ENCODE data around the gene TIMP2.
"Not testable (repeated sequence)": the region's sequence is repeated elsewhere in the genome, so short reads cannot be mapped to it uniquely, and the experiment has no call there.

Gene TIMP2

DNA sequence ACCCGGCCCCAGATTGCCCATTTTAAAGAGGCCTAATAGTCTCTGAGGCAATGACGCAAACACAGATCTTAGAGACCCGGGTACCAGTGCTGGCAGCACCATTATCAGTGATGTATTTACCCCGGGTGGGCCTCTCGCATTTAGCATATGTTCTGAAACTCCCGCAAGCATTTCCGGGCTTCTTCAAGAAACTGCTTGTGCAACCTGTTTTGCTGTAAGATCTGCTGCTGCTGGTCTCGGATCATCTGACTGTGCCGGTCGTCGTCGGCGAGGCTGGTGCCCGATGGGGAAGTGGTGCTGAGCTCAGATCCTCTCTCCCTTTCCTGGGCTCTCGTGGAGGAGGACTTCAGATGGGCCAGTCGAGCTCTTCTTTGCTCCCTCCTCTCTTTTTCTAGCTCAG is 34.7 kb downstream of the TIMP2 start:
- peak in 1 of 3 experiments; percentile 8 for DNase-seq (ENCODE audit: low read depth in 3 of 3)

DNA sequence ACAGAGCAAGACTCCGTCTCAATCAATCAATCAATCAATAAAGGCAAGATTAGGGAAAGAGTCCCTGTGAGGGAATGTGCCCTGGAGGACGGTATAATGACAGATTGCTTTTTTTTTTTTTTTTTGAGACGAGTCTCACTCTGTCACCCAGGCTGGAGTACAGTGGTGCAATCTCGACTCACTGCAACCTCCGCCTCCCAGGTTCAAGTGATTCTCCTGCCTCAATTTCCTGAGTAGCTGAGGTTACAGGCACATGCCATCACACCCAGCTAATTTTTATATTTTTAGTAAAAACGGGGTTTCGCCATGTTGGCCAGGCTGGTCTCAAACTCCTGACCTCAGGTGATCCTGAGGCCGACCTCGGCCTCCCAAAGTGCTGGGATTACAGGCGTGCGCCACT is 35.1 kb downstream of the TIMP2 start:
- not testable (repeated sequence) for DNase-seq (ENCODE audit: low read depth in 3 of 3)

DNA sequence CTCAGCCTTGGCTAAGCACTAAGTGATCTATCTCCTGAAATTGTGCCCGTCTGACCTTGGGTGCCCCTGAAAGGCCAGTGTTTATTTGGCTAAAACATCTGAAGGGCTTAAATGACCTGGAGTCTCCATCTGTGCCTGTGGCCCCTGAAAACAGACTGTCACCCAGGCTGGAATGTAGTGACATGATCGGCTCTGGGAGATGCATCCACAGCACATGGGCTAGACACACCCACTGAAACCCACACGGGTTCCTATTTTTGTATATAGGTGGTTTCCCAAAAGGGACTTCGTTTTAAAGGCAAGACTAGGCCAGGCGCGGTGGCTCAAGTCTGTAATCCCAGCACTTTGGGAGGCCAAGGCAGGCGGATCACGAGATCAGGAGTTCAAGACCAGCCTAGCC is 35.7 kb downstream of the TIMP2 start:
- DNase-seq (ENCODE audit: low read depth in 3 of 3), result no peak

DNA sequence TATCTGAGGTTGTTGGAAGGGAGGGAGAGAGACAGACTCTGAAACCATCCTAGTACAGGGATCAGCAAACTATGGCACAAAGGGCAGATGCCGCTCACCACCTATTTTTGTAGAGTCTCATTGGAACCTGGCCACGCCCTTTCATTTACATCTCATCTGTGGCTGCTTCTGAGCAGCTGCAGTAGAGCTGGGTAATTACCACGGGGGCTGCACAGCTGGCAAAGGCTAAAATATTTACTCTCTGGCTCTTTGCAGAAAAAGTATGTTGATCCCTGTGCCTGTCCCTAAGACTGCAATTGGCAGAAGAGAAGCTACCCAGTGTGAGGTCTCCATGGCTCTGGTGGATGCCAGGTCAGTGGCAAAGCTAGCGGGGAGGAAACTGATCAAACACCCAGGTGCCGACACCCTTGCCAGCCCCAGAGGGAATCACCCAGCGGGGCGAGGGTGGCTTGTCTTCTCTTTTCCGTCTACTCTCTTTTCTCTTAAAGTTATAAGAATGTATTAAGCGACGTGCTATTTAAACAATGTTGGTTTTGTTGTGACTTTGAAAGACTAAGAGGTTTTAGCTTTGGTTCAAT is 36.2 kb downstream of the TIMP2 start:
- no peak for DNase-seq (ENCODE audit: low read depth in 3 of 3)

DNA sequence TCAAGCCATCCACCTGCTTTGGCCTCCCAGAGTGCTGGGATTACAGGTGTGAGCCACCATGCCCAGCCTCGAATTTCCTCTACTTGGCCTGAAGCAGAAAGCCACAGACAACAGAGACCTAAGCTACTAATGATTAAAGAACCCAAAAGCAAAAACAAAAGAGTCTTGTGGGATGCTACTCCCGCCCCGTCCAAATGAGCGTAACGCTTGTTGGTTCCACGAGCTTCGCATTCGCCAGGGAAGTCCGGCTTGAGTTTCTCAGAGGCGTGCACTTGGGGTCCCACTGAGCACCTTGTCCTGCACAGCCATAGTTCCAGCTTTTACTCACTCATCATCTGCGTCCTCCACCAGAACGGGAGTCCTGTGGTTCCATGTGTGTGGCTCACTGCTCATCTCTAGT is 38.2 kb downstream of the TIMP2 start:
- no peak for DNase-seq (ENCODE audit: low read depth in 3 of 3)

DNA sequence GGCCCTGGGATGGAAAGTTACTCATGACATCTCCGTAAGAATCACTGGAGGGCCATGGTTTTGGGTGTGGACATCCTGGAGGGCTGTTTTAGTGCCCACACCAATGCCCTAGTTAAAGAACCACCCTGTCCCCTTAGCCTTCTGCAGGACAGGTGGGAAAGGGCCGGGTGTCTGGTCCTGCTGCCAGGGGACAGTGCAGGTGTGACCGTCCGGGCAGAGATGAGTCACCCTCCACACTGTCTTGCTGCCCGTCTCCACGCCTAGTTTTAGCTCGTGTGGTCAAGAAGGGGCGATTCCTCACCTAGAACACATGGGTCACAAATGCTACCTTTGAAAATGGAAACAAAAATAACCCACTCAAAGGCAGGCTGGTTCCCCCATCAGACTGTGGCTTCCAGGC is 39.2 kb downstream of the TIMP2 start:
- no peak for DNase-seq (ENCODE audit: low read depth in 3 of 3)

DNA sequence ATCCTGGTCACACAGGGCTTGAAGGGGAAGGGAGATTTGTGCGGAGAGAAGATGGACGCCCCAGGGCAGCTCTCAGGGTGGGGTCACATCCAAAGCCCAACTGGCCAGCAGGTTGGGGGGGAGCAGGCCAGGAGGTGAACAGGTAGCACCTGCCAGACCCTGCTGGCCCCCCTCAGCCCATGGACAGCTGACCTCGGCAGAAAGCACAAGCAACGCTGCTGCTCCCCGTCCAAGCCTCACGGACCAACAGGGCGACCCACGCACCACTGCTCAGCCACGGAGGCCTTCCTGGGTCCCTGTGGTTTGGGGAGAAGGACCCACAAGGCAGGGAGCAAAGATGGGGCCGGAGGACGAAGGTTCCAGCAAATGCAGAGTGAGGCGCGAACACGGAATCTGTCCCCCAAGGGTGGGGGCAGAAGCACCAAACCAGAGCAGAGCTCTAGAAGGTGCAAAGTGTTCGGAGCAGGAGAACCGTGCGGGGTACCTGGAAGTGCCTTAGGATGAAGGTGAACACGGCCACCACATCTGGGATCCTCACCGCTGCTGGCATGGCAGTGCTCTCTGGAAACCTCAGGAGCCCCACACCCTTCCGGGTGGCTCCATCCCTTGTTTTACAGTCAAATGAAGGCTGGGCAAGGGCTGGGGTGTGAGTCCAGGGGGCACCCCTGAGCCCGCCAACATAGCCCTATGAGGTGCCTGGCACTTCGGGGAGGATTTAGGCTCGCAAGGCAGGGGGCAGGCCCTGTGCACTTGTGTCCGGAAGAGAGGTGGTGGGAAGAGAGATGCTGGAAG is 40.1 kb downstream of the TIMP2 start:
- DNase-seq (ENCODE audit: low read depth in 3 of 3), result no peak

DNA sequence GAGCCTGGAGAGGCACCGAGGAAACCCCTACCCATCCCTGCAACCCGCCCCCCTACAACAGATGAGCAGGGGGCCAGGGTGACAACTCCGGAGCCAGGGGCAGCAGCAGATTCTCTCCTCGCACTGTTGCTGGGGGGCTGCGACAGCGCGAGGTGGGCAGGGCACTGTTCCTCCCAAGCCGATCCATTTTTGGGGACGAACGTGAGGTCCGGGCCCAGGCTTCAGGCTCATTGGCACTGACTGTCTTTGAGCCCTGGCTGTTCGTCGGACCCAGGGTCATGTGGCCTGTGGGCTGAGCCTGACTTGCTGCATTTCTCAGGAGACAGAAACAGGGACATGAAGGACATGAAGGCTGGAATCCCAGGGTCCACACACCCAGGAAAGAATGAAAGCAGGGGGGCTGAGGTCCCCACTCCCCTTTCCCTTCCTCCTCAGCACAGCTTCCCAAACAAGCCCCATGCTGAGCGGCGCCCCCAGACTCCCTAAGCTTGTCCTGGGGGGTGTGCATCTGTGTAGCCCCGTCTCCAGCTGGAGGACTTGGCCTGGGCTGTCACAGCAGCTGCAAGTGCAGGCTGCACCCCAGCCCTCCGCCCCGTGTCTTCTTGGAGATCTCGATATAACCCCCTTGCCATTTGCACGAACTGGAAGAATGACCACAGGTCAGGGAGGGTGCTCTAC is 40.9 kb downstream of the TIMP2 start:
- DNase-seq (ENCODE audit: low read depth in 3 of 3), result no peak

DNA sequence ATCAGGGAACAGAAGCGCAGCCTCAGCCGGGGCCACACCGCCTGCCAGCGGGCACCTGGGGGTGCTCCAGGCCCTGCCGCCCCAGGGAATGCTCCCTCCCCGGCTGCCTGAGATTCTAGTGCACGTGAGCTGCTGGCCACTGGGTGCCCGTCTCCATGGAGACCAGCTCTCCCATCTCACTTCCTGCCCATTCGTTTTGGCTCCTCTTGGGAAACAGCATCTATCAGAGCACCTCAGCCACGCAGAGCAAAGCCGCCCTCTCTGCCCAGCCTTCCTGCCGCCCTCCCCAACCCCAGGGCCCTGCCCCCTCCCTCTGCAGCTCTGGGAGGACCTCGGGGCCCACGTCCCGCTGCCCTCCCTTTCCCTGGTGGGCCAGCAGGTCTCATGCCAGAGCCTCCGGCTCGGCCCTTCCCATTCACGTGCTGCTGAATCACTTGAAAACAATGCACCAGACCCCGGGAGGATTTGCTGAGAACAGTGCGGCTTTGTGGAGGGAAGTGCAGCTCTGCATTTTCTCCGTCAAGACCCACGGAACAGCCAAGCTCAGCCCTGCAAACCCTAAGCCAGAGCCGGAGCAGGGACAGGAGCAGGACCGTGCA is 41.6 kb downstream of the TIMP2 start:
- DNase-seq (ENCODE audit: low read depth in 3 of 3), result no peak

DNA sequence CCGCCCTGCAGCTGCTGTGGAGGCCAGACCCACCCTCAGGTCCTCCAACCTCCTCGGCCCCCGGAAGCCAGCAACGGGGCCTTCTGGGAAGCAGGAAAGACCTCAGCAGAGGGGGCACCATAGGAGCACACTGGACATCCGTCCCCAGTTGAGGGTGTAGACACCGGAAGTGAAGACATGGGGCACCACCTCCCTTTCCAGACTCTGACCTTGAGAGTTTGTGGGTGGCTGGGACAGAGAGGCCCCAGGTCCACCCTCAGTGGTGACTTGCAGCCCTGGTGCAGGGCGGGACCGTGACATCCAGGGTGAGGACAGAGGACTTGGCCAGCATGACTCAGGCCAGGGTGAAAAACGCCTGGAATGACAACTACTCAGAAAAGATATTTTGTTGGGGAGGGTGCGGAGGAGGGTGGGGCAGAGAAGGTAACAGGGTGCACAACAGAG is 42.1 kb downstream of the TIMP2 start:
- DNase-seq (ENCODE audit: low read depth in 3 of 3), result no peak

DNA sequence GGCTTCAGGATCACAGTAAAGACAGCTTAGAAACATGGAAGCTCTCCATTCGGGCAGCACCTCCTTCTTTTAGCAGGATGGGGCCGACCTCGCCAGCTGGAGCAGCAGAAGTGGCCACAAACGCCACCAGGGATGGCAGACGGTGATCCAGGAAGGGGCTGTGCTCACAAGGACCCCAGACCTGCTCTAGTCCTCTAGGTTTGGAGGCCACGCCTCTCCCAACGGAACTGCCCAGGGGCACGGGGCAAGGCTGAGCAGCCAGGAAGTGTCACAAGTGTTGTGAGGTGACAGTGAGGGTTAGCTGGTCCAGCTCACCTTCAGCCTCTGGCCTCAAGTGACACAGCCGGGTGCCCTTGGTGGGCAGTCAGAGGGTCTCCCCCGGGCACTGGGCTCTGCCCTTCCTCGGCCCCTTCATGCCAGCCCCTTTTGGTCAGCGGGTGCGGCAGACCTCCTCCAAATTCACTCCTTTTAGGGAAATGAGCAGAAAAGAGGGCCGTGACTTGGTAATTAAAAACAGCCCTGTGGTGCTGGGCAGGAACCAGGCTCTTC is 42.6 kb downstream of the TIMP2 start:
- DNase-seq (ENCODE audit: low read depth in 3 of 3), result no peak

DNA sequence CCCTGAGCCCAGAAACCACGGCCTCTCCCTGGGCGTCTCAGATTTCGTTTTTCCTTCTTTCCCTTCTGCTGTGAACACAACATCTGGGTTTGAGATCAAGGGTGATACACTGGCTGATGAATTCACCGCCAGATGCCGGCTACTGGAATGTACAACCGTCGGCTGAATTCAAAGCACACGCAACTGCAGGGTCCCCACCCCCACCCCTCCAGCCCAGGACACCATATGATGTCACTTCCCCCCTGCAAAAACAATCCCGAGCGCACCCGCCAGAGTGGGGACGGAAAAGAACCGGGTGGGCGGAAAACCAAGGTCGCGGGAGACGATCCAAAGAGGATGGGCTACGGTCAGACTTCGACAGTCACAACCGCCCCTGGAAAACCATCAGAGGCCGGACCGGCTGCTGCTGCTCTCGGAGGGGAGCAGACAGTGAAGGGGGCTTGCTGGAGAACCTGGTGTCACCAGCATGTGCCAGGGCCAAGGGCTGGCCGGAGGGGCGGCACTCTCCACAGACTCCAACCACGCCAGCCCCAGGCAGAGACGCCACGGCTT is 45.5 kb downstream of the TIMP2 start:
- DNase-seq (ENCODE audit: low read depth in 3 of 3), result peak in 1 of 3 experiments; percentile 4

DNA sequence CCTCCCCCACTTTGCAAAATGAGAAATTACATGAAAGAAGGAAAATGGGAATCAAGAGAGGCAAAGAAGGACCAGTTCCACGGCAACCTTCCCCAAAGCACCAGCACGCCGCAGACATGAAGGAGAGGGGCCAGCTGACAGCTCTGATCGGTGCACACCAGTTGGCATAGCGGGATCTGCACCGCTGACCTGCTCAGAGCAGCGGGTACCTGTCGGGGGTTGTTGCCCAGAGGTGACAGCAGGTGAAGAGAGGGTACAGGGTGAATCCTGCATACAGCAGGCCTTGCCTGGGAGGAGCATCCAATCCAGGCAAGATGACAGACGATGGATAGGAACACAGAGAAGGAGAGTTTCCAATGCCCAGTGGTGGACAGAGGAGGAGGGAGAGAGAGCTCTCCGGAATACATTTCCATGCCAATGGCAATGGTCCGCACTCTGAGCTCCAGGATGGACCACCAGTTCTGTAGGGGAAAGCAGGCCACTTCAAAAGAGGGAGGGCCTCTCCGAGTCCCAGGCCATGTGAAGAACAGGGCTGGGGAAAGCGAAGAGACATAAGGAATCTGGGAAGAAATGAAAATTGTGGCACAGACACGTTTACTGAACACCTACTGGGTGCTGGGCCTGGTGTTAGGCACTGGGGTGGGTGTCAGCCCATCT is 46.2 kb downstream of the TIMP2 start:
- DNase-seq (ENCODE audit: low read depth in 3 of 3), result no peak

DNA sequence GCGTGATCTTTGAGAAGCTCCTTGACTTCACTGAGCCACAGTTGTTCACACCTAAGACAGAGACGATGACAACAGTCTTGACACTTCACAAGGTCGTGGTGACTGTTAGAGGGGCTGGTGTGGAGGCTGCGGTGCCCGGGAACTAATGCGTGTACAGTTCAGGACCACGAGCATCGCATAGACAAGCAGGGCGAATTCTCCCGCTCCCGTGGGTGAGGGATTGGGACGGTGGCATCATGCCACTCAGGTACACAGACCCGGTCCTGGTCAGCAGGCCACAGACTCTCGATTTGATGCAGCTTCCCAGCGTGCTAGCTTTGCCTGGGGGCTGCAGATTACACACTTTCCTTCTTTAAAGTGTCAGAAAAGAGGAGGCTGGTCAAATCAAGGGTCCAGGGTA is 46.9 kb downstream of the TIMP2 start:
- DNase-seq (ENCODE audit: low read depth in 3 of 3), result no peak

DNA sequence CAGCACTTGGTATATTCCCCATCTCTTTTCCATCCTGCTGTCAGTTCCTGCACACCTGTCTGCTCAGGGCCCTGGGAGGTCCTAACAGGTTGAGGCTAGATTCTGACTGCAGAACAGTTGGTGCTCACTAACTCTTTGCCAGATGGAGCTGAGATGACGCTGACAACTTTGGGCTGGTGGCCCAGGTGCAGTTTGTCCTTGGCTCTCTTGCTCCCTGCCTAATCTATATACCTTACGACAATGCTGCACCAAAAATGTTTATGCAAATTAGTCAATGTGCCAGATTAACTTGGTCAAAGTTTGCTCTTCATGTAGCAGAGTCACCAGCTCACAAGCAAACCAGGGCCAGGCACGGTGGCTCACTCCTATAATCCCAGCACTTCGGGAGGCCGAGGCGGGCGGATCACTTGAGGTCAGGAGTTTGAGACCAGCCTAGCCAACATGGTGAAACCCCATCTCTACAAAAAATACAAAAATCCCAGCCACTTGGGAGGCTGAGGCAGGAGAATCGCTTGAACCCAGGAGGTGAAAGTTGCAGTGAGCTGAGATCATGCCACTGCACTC is 48.2 kb downstream of the TIMP2 start:
- not testable (repeated sequence) for DNase-seq (ENCODE audit: low read depth in 3 of 3)

DNA sequence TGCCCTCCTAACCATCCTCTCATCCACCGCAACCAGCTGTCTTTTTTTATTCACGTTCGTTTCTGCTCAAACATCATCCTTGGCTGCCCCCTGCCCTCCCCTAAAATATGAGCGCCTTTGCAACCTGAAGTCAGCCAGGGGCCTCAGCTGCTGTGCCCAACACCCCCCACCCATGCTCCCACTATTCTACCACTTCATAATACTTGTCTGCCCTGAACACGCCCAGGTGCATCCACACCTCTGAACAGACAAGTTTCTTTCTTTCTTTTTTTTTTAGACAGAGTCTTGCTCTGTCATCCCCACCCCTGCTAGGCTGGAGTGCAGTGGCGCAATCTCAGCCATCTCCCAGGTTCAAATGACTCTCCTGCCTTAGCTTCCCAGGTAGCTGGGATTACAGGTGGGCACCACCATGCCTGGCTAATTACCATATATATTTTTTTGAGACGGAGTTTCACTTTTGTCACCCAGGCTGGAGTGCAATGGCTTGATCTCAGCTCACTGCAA is 49.0 kb downstream of the TIMP2 start:
- no peak for DNase-seq (ENCODE audit: low read depth in 3 of 3)

DNA sequence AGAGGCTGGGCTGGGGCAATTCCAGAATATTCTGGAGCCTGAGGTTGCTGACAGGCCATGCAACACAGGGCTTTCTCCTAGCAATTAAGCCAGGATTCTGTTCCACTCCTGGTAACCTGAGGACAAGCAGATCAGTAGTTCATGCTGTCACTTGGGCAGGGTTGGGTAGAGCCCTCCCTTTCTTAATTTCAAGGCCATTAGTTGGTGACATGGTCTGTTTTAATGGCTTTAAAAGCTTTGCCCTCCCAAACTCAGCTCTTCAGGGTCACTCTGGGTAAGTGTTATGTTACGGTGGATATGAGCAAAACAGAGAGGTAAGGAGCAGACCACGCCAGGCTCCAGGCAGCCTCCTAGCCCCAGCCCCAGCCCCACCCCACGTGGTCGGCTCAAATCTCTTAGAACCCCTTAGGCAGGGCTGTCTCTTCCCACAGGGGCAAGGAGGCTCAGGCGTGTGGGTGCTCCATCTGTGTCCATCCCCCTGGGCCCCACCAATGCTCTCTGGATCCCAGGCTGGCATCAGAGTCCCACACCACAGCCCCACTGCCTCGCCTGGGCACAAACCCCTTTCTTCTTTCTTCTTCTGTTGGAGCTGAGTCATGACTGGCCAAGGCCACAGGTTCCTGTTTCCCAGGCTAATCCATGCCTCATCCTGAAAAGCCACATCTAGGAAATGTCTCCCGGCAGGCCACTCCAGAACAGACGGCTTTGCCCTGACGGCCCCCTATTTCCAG is 49.7 kb downstream of the TIMP2 start:
- no peak for DNase-seq (ENCODE audit: low read depth in 3 of 3)

DNA sequence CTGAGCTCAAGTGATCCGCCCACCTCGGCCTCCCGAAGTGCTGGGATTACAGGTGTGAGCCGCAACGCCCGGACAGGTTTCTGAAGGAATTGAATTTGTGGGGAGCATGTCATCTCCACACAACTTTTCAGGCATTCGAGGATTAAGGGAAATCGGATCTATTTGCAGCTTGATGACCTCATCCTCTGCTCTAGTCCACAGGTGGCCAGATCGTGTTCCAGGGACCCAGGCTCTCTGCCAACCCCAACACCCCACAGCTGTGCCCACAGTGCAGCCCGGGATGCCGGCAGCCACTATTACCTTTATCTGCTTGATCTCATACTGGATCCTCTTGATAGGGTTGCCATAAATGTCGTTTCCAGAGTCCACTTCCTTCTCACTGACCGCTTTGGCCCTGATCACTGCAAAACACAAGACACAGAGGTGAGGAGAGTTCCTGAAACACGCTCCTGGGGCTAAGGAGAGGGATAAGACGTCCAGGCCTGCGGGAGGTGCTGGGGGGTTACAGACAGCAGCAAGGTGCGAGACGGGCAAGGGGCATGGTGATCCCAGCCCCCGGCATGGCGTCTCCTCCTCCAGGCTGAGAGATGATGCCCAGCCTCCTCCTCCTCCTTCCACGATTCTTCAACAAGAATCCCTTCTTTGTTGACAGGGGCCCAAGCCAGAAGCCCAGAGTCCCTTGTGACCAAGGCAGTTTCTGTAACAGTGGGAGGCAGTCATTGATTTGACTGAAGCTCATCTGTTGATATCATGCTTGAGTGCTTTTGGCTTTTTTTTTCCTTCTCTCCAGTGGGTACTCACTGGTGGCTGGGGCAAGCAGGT is 51.5 kb downstream of the TIMP2 start:
- DNase-seq (ENCODE audit: low read depth in 3 of 3), result no peak

DNA sequence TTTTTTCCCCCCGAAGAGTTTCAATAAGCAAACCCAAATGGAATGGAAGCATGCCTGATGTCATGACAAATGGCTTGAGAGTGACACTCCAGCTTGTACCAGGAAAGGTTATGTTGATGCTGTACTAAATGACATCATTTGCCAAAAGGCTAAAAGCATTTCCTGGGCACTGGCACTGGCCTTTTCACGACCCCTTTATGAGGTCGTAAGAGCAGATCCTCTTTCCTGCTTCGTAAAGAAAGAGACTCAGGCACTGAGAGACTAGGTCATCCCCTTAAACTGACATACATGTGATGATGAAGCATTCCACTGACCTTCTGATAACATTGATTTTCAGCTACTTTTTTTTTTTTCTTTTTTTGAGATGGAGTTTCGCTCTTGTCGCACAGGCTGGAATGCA is 52.7 kb downstream of the TIMP2 start:
- DNase-seq (ENCODE audit: low read depth in 3 of 3), result no peak
